GM10266 (cell line): ENCODE measurements around the gene SLC27A2.
"Not testable (repeated sequence)": the region's sequence is repeated elsewhere in the genome, so short reads cannot be mapped to it uniquely, and the experiment has no call there.

Experiments used
- DNase-seq: peaks from one replicate; pipeline ENCODE4 v3.0.0; 2012; ENCODE audit errors: extremely low spot score
- CTCF ChIP-seq: IDR thresholded peaks from 2 replicates; pipeline ENCODE4 v1.5.1; 2012; ENCODE audit warnings: mild to moderate bottlenecking, low read depth; ENCODE audit not compliant: control insufficient read depth, insufficient read depth; ENCODE audit errors: missing control alignments

The SLC27A2 gene

GRCh38 chr15:50148362-50148963, 33.5 kb upstream of the SLC27A2 start:
- DNase-seq = no peak
- peak; percentile 45 for TF ChIP-seq CTCF

- DNase-seq = no peak
- TF ChIP-seq CTCF = no peak
These were observed 32.9 kb upstream of the SLC27A2 start for GRCh38 chr15:50149090-50149489.

- no peak for TF ChIP-seq CTCF
- no peak for DNase-seq
These were observed 31.6 kb upstream of the SLC27A2 start for GRCh38 chr15:50150349-50150748.

GRCh38 chr15:50150851-50151250, 31.1 kb upstream of the SLC27A2 start:
- no peak for TF ChIP-seq CTCF

GRCh38 chr15:50151476-50151875, 30.5 kb upstream of the SLC27A2 start:
- no peak for TF ChIP-seq CTCF
- DNase-seq = no peak

More at GRCh38 chr15:50150851-50151250, 31.1 kb upstream of the SLC27A2 start:
- no peak for DNase-seq

GRCh38 chr15:50158236-50158635, 23.8 kb upstream of the SLC27A2 start:
- not testable (repeated sequence) for DNase-seq

GRCh38 chr15:50162969-50163718, 18.9 kb upstream of the SLC27A2 start:
- TF ChIP-seq CTCF = no peak
- no peak for DNase-seq
